Chondrocyte (in vitro differentiated cells): Measurements from ENCODE around the gene TIMP1. TPM values are rescaled to one million over a fixed set of nuclear protein-coding genes. Genes with fewer than 3 reads are reported as not detected.

ENCODE experiments used
- DNase-seq: peaks from one replicate; pipeline ENCODE4 v3.0.0; 2021; ENCODE audit warnings: mixed read lengths, low spot score
- H3K27ac Mint-ChIP-seq: one replicate; pipeline ENCODE4 v1.8.0; 2021; ENCODE audit warnings: mild to moderate bottlenecking, moderate library complexity, mixed read lengths; ENCODE audit not compliant: unreplicated experiment
- H3K27me3 Mint-ChIP-seq: 2 replicates; pipeline ENCODE4 v1.8.0; 2021; ENCODE audit warnings: low read depth, mixed read lengths
- H3K36me3 Mint-ChIP-seq: 2 replicates; pipeline ENCODE4 v1.8.0; 2021; ENCODE audit warnings: low read depth, mixed read lengths
- H3K4me1 Mint-ChIP-seq: 2 replicates; pipeline ENCODE4 v1.8.0; 2021; ENCODE audit warnings: low read depth, mild to moderate bottlenecking, mixed read lengths
- H3K4me3 Mint-ChIP-seq: one replicate; pipeline ENCODE4 v1.8.0; 2021; ENCODE audit warnings: mild to moderate bottlenecking, moderate library complexity, mixed read lengths; ENCODE audit not compliant: unreplicated experiment
- H3K9me3 Mint-ChIP-seq: 2 replicates; pipeline ENCODE4 v1.8.0; 2021; ENCODE audit warnings: low read depth, mixed read lengths
- long read RNA-seq: library from polyadenylated mRNA; stranded (forward); transcript quantifications from one replicate; pipeline ENCODE4 v2.0.0, GENCODE V29; 2021
- total RNA-seq: library from RNA; stranded (reverse); gene quantifications from 3 replicates; pipeline ENCODE4 v1.2.1, GENCODE V29; 2021
- TF ChIP-seq, protein P1 (sequence below): fragments of 200-600 bp; sonication (generic); IDR thresholded peaks from 2 replicates; pipeline ENCODE4 v1.5.0; 2021; ENCODE audit warnings: antibody characterized with exemption, mild to moderate bottlenecking, moderate library complexity

Gene TIMP1
- total RNA-seq = 599 to 671 TPM (median 633 TPM) in 3 replicates
- long read RNA-seq, transcript TIMP1-201 (6 exons, 892 nt) = major isoform, 505 of 525 reads
- long read RNA-seq, partial matches to known transcripts = 16 of 525 reads
- long read RNA-seq, other reads (novel, unspliced or antisense) = 4 of 525 reads

DNA sequence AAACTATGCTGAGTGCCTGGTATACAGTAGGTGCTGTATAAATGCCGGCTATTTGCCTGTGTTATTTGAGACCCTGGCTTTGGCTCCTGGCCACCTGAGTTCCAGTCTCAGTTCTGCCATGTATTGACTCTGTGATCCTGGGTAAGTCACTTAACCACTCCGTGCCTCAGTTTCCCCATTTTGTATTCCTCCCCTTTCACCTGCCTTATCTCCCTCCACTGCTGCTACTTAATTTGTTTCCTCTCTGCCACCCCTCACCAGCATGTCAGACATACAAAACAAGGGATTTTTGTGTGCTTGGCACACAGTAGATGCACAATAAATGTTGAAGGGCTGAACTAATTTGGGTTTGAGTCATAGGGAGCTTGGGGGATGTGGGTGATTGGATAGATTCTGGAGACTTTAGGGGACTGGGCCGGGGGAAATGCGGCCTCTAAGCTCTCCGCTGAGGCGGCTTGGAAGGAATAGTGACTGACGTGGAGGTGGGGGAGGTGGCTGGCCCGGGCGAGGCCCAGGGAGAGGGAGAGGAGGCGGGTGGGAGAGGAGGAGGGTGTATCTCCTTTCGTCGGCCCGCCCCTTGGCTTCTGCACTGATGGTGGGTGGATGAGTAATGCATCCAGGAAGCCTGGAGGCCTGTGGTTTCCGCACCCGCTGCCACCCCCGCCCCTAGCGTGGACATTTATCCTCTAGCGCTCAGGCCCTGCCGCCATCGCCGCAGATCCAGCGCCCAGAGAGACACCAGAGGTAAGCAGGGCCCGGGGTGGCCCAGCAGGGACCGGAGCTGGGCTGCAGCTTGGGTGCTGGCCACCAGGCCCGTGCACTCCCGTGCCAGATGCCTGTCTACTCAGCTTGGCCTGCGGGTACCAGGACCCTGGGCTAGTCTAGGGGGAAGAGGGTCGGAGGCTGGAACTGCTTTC is at the start of gene TIMP1:
Gene TIMP1, plus strand, starts transcription at position 706 of the 917 bp plus-strand sequence. CDS start 980 bp downstream, outside the sequence.
- Mint-ChIP-seq H3K9me3 (no peaks in the 10 kb centered on the region), H3K36me3 (peaks cover 4% of the 10 kb centered on the region), H3K27ac (peak within 1 kb of the TSS; percentile 83), H3K4me1 (peaks cover 56% of the 10 kb centered on the region), H3K4me3 (peak within 1 kb of the TSS; percentile 67), H3K27me3 (no peaks in the 10 kb centered on the region)
- TF ChIP-seq, protein P1, sequence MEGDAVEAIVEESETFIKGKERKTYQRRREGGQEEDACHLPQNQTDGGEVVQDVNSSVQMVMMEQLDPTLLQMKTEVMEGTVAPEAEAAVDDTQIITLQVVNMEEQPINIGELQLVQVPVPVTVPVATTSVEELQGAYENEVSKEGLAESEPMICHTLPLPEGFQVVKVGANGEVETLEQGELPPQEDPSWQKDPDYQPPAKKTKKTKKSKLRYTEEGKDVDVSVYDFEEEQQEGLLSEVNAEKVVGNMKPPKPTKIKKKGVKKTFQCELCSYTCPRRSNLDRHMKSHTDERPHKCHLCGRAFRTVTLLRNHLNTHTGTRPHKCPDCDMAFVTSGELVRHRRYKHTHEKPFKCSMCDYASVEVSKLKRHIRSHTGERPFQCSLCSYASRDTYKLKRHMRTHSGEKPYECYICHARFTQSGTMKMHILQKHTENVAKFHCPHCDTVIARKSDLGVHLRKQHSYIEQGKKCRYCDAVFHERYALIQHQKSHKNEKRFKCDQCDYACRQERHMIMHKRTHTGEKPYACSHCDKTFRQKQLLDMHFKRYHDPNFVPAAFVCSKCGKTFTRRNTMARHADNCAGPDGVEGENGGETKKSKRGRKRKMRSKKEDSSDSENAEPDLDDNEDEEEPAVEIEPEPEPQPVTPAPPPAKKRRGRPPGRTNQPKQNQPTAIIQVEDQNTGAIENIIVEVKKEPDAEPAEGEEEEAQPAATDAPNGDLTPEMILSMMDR = no peak
- DNase-seq = peak; percentile 97

DNA sequence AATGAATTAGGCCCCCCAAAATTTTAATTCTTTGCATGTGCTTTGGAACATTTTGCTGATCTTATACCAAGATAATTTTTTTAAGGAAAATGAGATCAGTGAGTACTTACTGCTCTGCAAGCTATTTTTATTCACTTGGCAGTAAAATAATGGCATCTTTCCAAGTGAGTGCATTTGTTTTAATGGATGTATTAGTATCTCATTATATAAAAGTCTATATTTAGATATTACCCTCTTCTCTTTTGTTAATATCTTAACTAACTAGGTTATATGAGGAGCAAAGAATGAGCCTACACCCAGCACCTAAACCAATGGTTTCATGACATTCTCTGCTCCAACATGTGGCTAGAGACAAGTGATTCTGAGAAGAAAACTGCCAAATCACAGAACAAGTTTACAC is 42.4 kb upstream of the TIMP1 start:
- DNase-seq = no peak
- H3K4me1 Mint-ChIP-seq = peaks cover 14% of the 10 kb centered on the region
- H3K27me3 Mint-ChIP-seq = no peaks in the 10 kb centered on the region
- H3K4me3 Mint-ChIP-seq = no peak overlapping the region
- TF ChIP-seq, protein P1 = no peak
- H3K27ac Mint-ChIP-seq = no peak overlapping the region
- H3K9me3 Mint-ChIP-seq = peaks cover 6% of the 10 kb centered on the region
- H3K36me3 Mint-ChIP-seq = no peaks in the 10 kb centered on the region

DNA sequence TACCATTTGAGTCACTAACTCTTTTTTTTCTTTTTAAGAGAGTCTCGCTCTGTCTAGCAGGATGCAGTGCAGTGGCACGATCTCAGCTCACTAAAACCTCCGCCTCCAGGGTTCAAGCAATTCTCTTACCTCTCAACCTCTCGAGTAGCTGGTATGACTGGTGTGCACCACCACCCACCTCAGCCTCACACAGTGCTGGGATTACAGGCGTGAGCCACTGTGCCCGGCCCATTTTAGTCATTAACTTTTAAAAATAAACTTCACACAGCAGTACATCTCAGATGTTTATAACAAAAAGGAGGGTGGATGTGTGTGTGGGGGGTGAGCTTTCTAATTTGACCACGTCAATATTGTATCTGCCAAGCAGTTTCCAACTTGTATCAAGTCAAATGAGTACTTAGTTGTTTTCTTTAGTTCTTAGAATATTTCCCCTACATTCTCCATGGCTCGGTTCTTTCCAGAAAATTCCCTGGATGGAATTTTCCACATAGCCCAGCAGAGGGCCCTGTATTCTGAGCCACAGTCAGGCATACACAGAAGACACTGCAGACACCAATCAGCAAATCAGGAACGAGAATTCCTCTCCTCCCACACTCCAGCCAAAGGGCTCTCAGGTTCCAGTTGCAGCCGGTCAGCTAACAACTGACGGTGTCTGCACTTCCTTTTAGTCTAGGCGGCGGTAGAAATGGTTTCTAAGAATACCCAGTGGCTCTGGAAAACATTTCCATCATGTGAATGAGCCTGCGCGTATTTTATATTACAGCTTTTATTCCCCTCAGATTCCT is 41.3 kb upstream of the TIMP1 start:
- H3K4me1 Mint-ChIP-seq = peaks cover 14% of the 10 kb centered on the region
- peak overlapping the region; percentile 77 for H3K27ac Mint-ChIP-seq
- H3K27me3 Mint-ChIP-seq = no peaks in the 10 kb centered on the region
- H3K9me3 Mint-ChIP-seq = peaks cover 3% of the 10 kb centered on the region
- no peak for DNase-seq
- H3K4me3 Mint-ChIP-seq = peak overlapping the region; percentile 31
- H3K36me3 Mint-ChIP-seq = no peaks in the 10 kb centered on the region
- TF ChIP-seq, protein P1 = peak; percentile 81

DNA sequence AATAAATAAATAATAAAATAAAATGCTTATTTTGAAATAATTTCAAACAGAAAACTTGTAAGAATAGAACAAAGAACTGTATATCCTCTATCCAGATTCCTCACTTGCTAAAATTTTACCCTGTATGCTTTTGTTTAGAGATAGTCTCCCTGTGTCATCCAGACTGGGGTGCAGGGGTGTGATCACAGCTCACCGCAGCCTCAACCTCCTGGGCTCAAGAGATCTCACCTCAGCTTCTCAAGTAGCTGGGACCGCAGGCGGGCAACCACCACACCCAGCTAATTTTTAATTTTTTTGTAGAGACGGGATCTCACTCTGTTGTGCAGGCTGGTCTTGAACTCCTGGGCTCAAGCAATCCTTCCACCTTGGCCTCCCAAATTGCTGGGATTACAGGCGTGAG is 38.7 kb upstream of the TIMP1 start:
- Mint-ChIP-seq H3K4me1 (peaks cover 14% of the 10 kb centered on the region), H3K27me3 (no peaks in the 10 kb centered on the region), H3K27ac (no peak overlapping the region), H3K4me3 (no peak overlapping the region), H3K9me3 (no peaks in the 10 kb centered on the region), H3K36me3 (no peaks in the 10 kb centered on the region)
- TF ChIP-seq, protein P1 = no peak
- no peak for DNase-seq
